K562 (cell line): Measurements from ENCODE around the gene SLCO2A1. TPM values are rescaled to one million over a fixed set of nuclear protein-coding genes. Genes with fewer than 3 reads are reported as not detected.

ENCODE experiments used
- ELF2 ChIP-seq: fragments of 250-450 bp; sonication (Bioruptor Pico); IDR thresholded peaks from 2 replicates; pipeline ENCODE4 v1.5.0; 2021; ENCODE audit warnings: mild to moderate bottlenecking
- GATA2 ChIP-seq: sonication (generic); formaldehyde crosslinking; IDR thresholded peaks from 2 replicates; pipeline ENCODE4 v1.4.0; 2020; ENCODE audit warnings: mild to moderate bottlenecking, missing genetic modification reagents
- KDM1A ChIP-seq, 2 experiments: fragments of 450-650 bp; IDR thresholded peaks; 2 replicates each; pipeline ENCODE4 v1.6.1; 2016; ENCODE audit warnings: mild to moderate bottlenecking in 2 of 2
- MTA2 ChIP-seq: fragments of 450-650 bp; IDR thresholded peaks from 2 replicates; pipeline ENCODE4 v1.6.1; 2016; ENCODE audit warnings: low read depth
- POLR3A ChIP-seq: IDR thresholded peaks from 2 replicates; pipeline ENCODE4 v1.6.1; 2011; ENCODE audit warnings: borderline replicate concordance, mild to moderate bottlenecking, moderate library complexity; ENCODE audit not compliant: insufficient read length, insufficient read depth; ENCODE audit errors: extremely low read depth
- PURB ChIP-seq: sonication (generic); formaldehyde crosslinking; IDR thresholded peaks from 2 replicates; pipeline ENCODE4 v1.9.0; 2021; ENCODE audit warnings: low read depth, mild to moderate bottlenecking, missing genetic modification reagents
- RAD51 ChIP-seq: fragments of 450-650 bp; IDR thresholded peaks from 2 replicates; pipeline ENCODE4 v1.7.1; 2016; ENCODE audit warnings: low read depth, mild to moderate bottlenecking, borderline replicate concordance
- RBM25 ChIP-seq: fragments of 200-400 bp; formaldehyde crosslinking; IDR thresholded peaks from 2 replicates; pipeline ENCODE4 v1.6.1; 2018; ENCODE audit warnings: low read length, low read depth, moderate library complexity; ENCODE audit not compliant: severe bottlenecking
- SAFB ChIP-seq: fragments of 200-400 bp; formaldehyde crosslinking; IDR thresholded peaks from 2 replicates; pipeline ENCODE4 v1.6.1; 2017; ENCODE audit warnings: low read depth, low read length, borderline replicate concordance
- TCF3 ChIP-seq: sonication (generic); formaldehyde crosslinking; IDR thresholded peaks from 2 replicates; pipeline ENCODE4 v1.4.0; 2020; ENCODE audit warnings: mild to moderate bottlenecking, missing genetic modification reagents
- TRIM24 ChIP-seq, 2 experiments: fragments of 450-650 bp; IDR thresholded peaks; 2 replicates each; pipeline ENCODE4 v1.6.1; 2016
- ZNF124 ChIP-seq: sonication (generic); formaldehyde crosslinking; IDR thresholded peaks from 2 replicates; pipeline ENCODE4 v1.8.1; 2022; ENCODE audit warnings: missing genetic modification reagents
- polyA plus RNA-seq, 8 experiments: library from polyadenylated mRNA; depleted of rRNA in 4 of 8; stranded (reverse) in 5 of 8; unstranded in 3 of 8; fragments of >200 nt; fragmentation: Nextera tagmentation in 2 of 8; fragmentation: Illumina TruSeq in 1 of 8; extraction: Ambion mirVana in 2 of 8; extraction: Trizol in 1 of 8; gene quantifications; 2 replicates each; pipeline versions ENCODE4 v1.2.1 to v1.2.3, GENCODE V29; 2011 to 2014; ENCODE audit warnings: inconsistent platforms in 1 of 8, missing spikeins in 1 of 8
- total RNA-seq, 7 experiments: library from RNA; depleted of rRNA in 6 of 7; stranded (reverse); fragments of >200 nt in 6 of 7; fragmentation: Illumina TruSeq in 2 of 7; extraction: Trizol in 2 of 7; gene quantifications; 2 replicates each; pipeline versions ENCODE4 v1.2.1 to v1.2.3, GENCODE V29; 2011 to 2021; ENCODE audit warnings: low replicate concordance in 1 of 7
- TF ChIP-seq, protein P1 (sequence below): fragments of 450-650 bp; IDR thresholded peaks from 2 replicates; pipeline ENCODE4 v1.6.1; 2018; ENCODE audit warnings: mild to moderate bottlenecking, low read depth; ENCODE audit not compliant: partially characterized antibody
- TF ChIP-seq, protein P2 (sequence below): fragments of 450-650 bp; conservative IDR thresholded peaks from 2 replicates; pipeline ENCODE4 v1.6.1; 2016; ENCODE audit warnings: missing genetic modification characterization, low read depth, mild to moderate bottlenecking, missing compliant biosample characterization, moderate library complexity
- TF ChIP-seq, protein P3 (sequence below): fragments of 250-450 bp; sonication (Bioruptor Pico); IDR thresholded peaks from 2 replicates; pipeline ENCODE4 v1.4.0; 2020; ENCODE audit warnings: mild to moderate bottlenecking, moderate library complexity
- TF ChIP-seq, protein P4 (sequence below): fragments of 450-650 bp; IDR thresholded peaks from 2 replicates; pipeline ENCODE4 v1.6.1; 2016
- TF ChIP-seq, protein P5 (sequence below): IDR thresholded peaks from 2 replicates; pipeline ENCODE4 v1.6.1; 2011; ENCODE audit not compliant: insufficient read length; ENCODE audit errors: extremely low read depth
- TF ChIP-seq, protein P6 (sequence below): sonication (generic); formaldehyde crosslinking; IDR thresholded peaks from 2 replicates; pipeline ENCODE4 v1.8.0; 2023; ENCODE audit warnings: mild to moderate bottlenecking, missing genetic modification reagents

SLCO2A1 gene
- total and polyA plus RNA-seq, 9 of the 15 experiments (the other 6 are each of a cell fraction or from before 2014, with no cell fraction given), result 0.16 to 1.0 TPM; not detected in 7

DNA sequence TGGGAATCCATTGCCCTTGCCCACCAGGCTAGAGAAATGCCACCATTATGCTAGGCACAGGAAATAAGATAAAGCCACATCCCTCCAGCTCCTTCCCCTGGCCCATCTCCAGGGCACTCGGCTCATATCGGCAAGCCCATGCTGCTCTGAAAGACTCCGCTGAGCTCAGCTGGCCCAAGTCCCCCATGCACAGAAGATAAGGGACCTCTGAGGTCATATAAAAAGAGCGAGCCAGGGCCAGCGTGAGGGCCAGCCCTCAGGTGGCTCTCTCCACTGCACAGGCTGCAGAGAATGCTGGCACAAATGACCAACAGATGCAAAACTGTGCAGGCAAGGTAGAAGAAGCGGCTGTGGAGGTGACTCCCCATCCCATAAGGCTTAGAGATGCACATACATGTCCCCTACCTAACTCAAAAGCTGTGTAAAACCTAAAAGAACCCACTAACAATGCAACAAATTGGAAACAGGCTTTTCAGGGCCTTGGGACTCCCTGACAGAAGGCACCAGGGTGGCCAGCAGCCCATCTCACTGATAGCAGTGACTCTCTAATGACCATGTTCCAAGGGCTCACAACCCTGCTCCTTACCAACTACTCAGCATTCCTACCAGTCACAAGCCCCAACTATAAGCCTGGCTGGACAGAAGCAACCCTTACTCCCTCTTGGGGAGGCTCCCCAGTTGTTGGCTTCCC lies 137.0 kb downstream of the SLCO2A1 start (continued):
- TF ChIP-seq, protein P1, sequence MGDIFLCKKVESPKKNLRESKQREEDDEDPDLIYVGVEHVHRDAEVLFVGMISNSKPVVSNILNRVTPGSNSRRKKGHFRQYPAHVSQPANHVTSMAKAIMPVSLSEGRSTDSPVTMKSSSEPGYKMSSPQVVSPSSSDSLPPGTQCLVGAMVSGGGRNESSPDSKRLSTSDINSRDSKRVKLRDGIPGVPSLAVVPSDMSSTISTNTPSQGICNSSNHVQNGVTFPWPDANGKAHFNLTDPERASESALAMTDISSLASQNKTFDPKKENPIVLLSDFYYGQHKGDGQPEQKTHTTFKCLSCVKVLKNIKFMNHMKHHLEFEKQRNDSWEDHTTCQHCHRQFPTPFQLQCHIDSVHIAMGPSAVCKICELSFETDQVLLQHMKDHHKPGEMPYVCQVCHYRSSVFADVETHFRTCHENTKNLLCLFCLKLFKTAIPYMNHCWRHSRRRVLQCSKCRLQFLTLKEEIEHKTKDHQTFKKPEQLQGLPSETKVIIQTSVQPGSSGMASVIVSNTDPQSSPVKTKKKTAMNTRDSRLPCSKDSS, result no peak
- TF ChIP-seq POLR3A, result no peak
- TF ChIP-seq TCF3 (CRISPR knock-in tag), result peak; percentile 87
- peak; percentile 85 for TF ChIP-seq GATA2
- no peak for TF ChIP-seq ELF2 (CRISPR knock-in tag)
- TF ChIP-seq, protein P2, sequence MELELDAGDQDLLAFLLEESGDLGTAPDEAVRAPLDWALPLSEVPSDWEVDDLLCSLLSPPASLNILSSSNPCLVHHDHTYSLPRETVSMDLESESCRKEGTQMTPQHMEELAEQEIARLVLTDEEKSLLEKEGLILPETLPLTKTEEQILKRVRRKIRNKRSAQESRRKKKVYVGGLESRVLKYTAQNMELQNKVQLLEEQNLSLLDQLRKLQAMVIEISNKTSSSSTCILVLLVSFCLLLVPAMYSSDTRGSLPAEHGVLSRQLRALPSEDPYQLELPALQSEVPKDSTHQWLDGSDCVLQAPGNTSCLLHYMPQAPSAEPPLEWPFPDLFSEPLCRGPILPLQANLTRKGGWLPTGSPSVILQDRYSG, result no peak
- TF ChIP-seq, protein P3, sequence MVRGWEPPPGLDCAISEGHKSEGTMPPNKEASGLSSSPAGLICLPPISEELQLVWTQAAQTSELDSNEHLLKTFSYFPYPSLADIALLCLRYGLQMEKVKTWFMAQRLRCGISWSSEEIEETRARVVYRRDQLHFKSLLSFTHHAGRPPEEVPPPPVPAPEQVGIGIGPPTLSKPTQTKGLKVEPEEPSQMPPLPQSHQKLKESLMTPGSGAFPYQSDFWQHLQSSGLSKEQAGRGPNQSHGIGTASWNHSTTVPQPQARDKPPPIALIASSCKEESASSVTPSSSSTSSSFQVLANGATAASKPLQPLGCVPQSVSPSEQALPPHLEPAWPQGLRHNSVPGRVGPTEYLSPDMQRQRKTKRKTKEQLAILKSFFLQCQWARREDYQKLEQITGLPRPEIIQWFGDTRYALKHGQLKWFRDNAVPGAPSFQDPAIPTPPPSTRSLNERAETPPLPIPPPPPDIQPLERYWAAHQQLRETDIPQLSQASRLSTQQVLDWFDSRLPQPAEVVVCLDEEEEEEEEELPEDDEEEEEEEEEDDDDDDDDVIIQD (CRISPR knock-in tag), result no peak
- TF ChIP-seq, protein P4, sequence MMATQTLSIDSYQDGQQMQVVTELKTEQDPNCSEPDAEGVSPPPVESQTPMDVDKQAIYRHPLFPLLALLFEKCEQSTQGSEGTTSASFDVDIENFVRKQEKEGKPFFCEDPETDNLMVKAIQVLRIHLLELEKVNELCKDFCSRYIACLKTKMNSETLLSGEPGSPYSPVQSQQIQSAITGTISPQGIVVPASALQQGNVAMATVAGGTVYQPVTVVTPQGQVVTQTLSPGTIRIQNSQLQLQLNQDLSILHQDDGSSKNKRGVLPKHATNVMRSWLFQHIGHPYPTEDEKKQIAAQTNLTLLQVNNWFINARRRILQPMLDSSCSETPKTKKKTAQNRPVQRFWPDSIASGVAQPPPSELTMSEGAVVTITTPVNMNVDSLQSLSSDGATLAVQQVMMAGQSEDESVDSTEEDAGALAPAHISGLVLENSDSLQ, result no peak
- TF ChIP-seq RAD51, result no peak
- TF ChIP-seq PURB (CRISPR knock-in tag), result no peak
- TF ChIP-seq SAFB, result no peak
- TF ChIP-seq, protein P5, sequence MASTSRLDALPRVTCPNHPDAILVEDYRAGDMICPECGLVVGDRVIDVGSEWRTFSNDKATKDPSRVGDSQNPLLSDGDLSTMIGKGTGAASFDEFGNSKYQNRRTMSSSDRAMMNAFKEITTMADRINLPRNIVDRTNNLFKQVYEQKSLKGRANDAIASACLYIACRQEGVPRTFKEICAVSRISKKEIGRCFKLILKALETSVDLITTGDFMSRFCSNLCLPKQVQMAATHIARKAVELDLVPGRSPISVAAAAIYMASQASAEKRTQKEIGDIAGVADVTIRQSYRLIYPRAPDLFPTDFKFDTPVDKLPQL, result no peak
- TF ChIP-seq, protein P6, sequence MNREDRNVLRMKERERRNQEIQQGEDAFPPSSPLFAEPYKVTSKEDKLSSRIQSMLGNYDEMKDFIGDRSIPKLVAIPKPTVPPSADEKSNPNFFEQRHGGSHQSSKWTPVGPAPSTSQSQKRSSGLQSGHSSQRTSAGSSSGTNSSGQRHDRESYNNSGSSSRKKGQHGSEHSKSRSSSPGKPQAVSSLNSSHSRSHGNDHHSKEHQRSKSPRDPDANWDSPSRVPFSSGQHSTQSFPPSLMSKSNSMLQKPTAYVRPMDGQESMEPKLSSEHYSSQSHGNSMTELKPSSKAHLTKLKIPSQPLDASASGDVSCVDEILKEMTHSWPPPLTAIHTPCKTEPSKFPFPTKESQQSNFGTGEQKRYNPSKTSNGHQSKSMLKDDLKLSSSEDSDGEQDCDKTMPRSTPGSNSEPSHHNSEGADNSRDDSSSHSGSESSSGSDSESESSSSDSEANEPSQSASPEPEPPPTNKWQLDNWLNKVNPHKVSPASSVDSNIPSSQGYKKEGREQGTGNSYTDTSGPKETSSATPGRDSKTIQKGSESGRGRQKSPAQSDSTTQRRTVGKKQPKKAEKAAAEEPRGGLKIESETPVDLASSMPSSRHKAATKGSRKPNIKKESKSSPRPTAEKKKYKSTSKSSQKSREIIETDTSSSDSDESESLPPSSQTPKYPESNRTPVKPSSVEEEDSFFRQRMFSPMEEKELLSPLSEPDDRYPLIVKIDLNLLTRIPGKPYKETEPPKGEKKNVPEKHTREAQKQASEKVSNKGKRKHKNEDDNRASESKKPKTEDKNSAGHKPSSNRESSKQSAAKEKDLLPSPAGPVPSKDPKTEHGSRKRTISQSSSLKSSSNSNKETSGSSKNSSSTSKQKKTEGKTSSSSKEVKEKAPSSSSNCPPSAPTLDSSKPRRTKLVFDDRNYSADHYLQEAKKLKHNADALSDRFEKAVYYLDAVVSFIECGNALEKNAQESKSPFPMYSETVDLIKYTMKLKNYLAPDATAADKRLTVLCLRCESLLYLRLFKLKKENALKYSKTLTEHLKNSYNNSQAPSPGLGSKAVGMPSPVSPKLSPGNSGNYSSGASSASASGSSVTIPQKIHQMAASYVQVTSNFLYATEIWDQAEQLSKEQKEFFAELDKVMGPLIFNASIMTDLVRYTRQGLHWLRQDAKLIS (CRISPR knock-in tag), result no peak
- TF ChIP-seq ZNF124 (CRISPR knock-in tag), result no peak
- TF ChIP-seq TRIM24 (IDR thresholded peaks at IDR 0.05), result peak in 1 of 2 experiments; percentile 56; a peak in 2 of 4 replicates
- TF ChIP-seq MTA2, result peak; percentile 59; the same call in 1 of the 2 replicates
- TF ChIP-seq RBM25, result no peak
- TF ChIP-seq KDM1A (IDR thresholded peaks at IDR 0.05), result peak; percentile 25 to 41; a peak in 1 of 4 replicates
